ENCODE measurements around the gene PICALM. TPM values are rescaled to one million over a fixed set of nuclear protein-coding genes. Genes with fewer than 3 reads are reported as not detected.

PICALM gene
- total RNA-seq, 4 donors from 2014 or later = 128 to 196 (median 143) TPM

DNA sequence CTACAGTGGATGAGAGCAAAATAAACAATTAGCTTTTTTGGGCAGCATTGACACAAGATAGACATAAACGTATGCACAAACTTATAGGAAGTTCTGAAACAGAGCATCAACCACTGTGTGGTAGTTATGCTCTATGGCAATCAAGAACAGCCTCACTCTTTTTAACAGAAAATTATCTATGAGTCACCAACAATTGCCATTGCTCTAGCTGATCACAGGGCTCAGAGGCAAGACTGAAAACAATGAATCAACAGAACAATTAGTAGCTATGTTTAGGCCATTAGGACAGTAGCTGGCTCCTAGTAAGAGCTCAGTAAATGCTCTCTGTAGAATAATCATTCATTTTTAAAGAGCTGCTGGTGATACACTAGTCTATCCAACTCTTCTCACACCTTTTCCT is 34.9 kb upstream of the PICALM start:
- 68 to 72% methylated on average over 1 of the region's 1 CpG for WGBS, 2 donors
- H3K4me3 ChIP-seq = no peak overlapping the region
- no peaks in the 10 kb centered on the region for H3K9me3 ChIP-seq
- DNase-seq = no peak
- intact Hi-C loops (cut with DNase I) = no loop called here
- no peak overlapping the region for H3K27ac ChIP-seq
- H3K36me3 ChIP-seq = no peaks in the 10 kb centered on the region
- H3K4me1 ChIP-seq = peaks cover 0 to 19% (median 0%) of the 10 kb centered on the region in 3 donors
- H3K27me3 ChIP-seq = no peaks in the 10 kb centered on the region
- TF ChIP-seq, protein P1, sequence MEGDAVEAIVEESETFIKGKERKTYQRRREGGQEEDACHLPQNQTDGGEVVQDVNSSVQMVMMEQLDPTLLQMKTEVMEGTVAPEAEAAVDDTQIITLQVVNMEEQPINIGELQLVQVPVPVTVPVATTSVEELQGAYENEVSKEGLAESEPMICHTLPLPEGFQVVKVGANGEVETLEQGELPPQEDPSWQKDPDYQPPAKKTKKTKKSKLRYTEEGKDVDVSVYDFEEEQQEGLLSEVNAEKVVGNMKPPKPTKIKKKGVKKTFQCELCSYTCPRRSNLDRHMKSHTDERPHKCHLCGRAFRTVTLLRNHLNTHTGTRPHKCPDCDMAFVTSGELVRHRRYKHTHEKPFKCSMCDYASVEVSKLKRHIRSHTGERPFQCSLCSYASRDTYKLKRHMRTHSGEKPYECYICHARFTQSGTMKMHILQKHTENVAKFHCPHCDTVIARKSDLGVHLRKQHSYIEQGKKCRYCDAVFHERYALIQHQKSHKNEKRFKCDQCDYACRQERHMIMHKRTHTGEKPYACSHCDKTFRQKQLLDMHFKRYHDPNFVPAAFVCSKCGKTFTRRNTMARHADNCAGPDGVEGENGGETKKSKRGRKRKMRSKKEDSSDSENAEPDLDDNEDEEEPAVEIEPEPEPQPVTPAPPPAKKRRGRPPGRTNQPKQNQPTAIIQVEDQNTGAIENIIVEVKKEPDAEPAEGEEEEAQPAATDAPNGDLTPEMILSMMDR (IDR thresholded peaks at IDR 0.05) = no peak
- TF ChIP-seq POLR2A (IDR thresholded peaks at IDR 0.05) = no peak

DNA sequence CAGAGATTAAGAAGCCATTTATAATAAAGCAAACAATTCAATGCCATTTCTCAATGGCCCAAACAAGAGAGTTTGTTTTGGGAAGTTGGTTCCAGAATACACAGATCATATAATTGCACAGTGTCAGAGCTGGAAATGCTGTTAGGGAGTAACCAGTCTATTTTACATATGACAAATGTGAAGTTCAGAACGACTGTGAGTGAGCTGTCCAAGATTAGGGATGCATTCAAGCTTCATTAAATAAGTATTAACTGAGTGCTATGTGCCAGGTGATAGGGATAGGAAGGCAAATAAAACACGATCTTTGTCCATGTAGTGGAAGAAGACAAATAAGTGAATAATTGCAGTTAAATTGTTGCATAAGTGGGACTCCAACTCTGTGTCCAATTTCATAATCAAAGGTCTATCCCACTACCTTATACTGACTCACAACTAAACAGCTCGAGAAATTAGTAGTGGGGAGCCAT is 33.1 kb upstream of the PICALM start:
- peaks cover 0 to 19% (median 0%) of the 10 kb centered on the region in 3 donors for H3K4me1 ChIP-seq
- no peaks in the 10 kb centered on the region for H3K9me3 ChIP-seq
- intact Hi-C loops (cut with DNase I) = no loop called here
- no peak overlapping the region for H3K27ac ChIP-seq
- no peaks in the 10 kb centered on the region for H3K27me3 ChIP-seq
- TF ChIP-seq, protein P1 (IDR thresholded peaks at IDR 0.05) = no peak
- TF ChIP-seq POLR2A (IDR thresholded peaks at IDR 0.05) = no peak
- H3K36me3 ChIP-seq = no peaks in the 10 kb centered on the region
- no peak overlapping the region for H3K4me3 ChIP-seq
- no peak for DNase-seq
- WGBS, 2 donors = 31 to 38% methylated on average over 3 of the region's 3 CpGs

DNA sequence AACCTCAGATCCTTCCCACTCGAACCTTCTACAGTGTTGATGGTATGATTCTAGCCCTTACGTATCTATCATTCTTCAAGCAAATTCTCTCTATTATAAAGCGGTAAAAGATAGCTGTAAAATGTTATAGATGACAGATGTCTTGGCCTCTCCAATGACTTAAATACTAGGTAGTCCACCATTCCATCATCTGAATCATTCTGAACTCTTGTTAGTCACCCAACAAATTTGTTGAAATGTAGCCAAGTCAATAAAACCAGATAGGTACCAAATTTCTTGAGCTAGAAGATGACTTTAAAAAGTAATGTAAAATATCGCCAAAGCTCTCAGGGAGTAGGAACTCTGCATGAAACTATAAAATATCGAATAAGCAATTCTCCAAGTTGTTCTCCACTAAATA is 32.6 kb upstream of the PICALM start:
- no peak overlapping the region for H3K27ac ChIP-seq
- H3K4me3 ChIP-seq = no peak overlapping the region
- TF ChIP-seq, protein P1 (IDR thresholded peaks at IDR 0.05) = no peak
- no peak for TF ChIP-seq POLR2A (IDR thresholded peaks at IDR 0.05)
- H3K27me3 ChIP-seq = no peaks in the 10 kb centered on the region
- no peak for DNase-seq
- WGBS, 2 donors = 80 to 87% methylated on average over 5 of the region's 5 CpGs
- no peaks in the 10 kb centered on the region for H3K36me3 ChIP-seq
- intact Hi-C loops (cut with DNase I) = no loop called here
- H3K9me3 ChIP-seq = no peaks in the 10 kb centered on the region
- H3K4me1 ChIP-seq = peaks cover 0 to 19% (median 0%) of the 10 kb centered on the region in 3 donors

DNA sequence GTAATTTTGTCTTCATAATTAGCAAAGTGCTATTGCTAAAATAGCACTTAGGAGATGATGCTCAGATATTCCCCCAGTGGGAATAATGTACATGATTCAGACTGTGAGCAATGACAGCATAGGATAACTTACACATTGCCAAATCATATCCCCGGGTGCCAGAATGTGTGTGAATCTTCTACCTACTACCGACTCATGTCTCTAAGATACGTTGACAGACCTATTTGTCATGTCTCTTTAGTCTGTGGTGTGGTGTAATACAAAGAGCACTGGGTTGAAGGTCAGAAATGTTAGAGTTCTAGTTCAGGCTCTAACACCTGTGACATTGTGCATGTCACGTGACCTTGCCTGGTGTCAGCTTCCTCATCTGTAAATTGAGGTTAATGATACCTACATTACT is 31.0 kb upstream of the PICALM start:
- Histone ChIP-seq H3K27ac (no peak overlapping the region), H3K4me1 (peaks cover 0 to 19% (median 0%) of the 10 kb centered on the region in 3 donors), H3K9me3 (no peaks in the 10 kb centered on the region), H3K4me3 (no peak overlapping the region), H3K27me3 (no peaks in the 10 kb centered on the region), H3K36me3 (no peaks in the 10 kb centered on the region)
- WGBS, 2 donors = 39 to 40% methylated on average over 4 of the region's 4 CpGs
- DNase-seq = no peak
- intact Hi-C loops (cut with DNase I) = no loop called here
- TF ChIP-seq POLR2A (IDR thresholded peaks at IDR 0.05) = no peak
- TF ChIP-seq, protein P1 (IDR thresholded peaks at IDR 0.05) = no peak

DNA sequence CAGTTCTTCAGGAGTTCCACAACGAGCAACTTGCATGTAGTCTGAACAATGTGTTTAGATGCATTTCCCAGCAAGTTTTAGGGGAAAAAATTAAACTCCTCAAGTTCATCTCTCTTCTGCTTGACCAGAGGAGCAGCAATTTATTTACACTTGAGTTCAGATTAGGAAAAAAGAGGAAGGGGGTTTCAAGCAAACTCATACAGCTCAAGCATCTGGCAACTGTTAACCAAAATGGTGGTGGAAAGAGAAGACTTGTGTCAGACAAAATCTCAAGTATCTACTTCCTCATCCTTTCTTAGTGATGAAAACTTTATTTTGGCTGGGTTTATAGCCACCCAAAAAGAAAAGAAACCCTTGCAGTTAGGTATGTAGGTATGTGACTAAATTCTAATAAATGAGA is 29.1 kb upstream of the PICALM start:
- 73 to 87% methylated on average over 1 of the region's 1 CpG for WGBS, 2 donors
- Histone ChIP-seq H3K27ac (no peak overlapping the region), H3K4me1 (peaks cover 0 to 19% (median 0%) of the 10 kb centered on the region in 3 donors)

More for the DNA sequence above, 29.1 kb upstream of the PICALM start:
- intact Hi-C loops (cut with DNase I) = no loop called here
- Histone ChIP-seq H3K9me3 (no peaks in the 10 kb centered on the region), H3K27me3 (no peaks in the 10 kb centered on the region), H3K4me3 (no peak overlapping the region), H3K36me3 (no peaks in the 10 kb centered on the region)
- TF ChIP-seq POLR2A (IDR thresholded peaks at IDR 0.05) = no peak
- TF ChIP-seq, protein P1 (IDR thresholded peaks at IDR 0.05) = no peak
- no peak for DNase-seq
